Keratinocyte (primary cell): ENCODE measurements around the gene TMOD1. TPM values are rescaled to one million over a fixed set of nuclear protein-coding genes. Genes with fewer than 3 reads are reported as not detected.

Experiments
- DNase-seq: peaks from one replicate; pipeline ENCODE4 v3.0.0-alpha.2; 2011; ENCODE audit warnings: low read depth, missing footprints, low spot score
- FAIRE-seq: peaks from 2 replicates; lab custom pipeline; 2011; peaks lifted over from hg19 to GRCh38; lab: Jason Lieb, UNC
- H2AFZ ChIP-seq: 2 replicates; pipeline ENCODE4 v1.6.0; 2012; ENCODE audit warnings: low read length, control low read depth, inconsistent platforms; ENCODE audit not compliant: control insufficient read depth
- H3K27ac ChIP-seq: 2 replicates; pipeline ENCODE4 v1.5.1; 2011; ENCODE audit warnings: low read length; ENCODE audit not compliant: control insufficient read depth, insufficient read depth
- H3K27me3 ChIP-seq: 3 replicates; pipeline ENCODE4 v1.6.0; 2011; ENCODE audit warnings: low read length; ENCODE audit not compliant: control insufficient read depth, insufficient read depth; ENCODE audit errors: extremely low read depth
- H3K36me3 ChIP-seq, 2 experiments: 2 replicates in 1 of 2; 3 replicates in 1 of 2; pipeline ENCODE4 v1.5.1; 2011; ENCODE audit warnings: low read length in 2 of 2, mild to moderate bottlenecking in 1 of 2; ENCODE audit not compliant: control insufficient read depth in 2 of 2, insufficient read depth in 2 of 2; ENCODE audit errors: extremely low read depth in 1 of 2
- H3K4me1 ChIP-seq: 3 replicates; pipeline ENCODE4 v1.5.1; 2011; ENCODE audit warnings: low read length; ENCODE audit not compliant: control insufficient read depth, insufficient read depth; ENCODE audit errors: extremely low read depth
- H3K4me2 ChIP-seq: 3 replicates; pipeline ENCODE4 v1.6.0; 2011; ENCODE audit warnings: low read depth, low read length; ENCODE audit not compliant: control insufficient read depth, insufficient read depth; ENCODE audit errors: extremely low read depth
- H3K4me3 ChIP-seq, 3 experiments: fragments of 200-600 bp in 1 of 3; sonication (generic) in 1 of 3; 2 replicates in 2 of 3; 3 replicates in 1 of 3; pipeline ENCODE4 v1.5.1; 2011 to 2016; ENCODE audit warnings: low read length in 3 of 3, mild to moderate bottlenecking in 3 of 3, control low read depth in 2 of 3, inconsistent platforms in 1 of 3, low read depth in 1 of 3, mixed read lengths in 1 of 3, mixed run types in 1 of 3, moderate library complexity in 1 of 3; ENCODE audit not compliant: control insufficient read depth in 2 of 3, insufficient read depth in 2 of 3; ENCODE audit errors: extremely low read depth in 1 of 3
- H3K79me2 ChIP-seq: 2 replicates; pipeline ENCODE4 v1.6.0; 2012; ENCODE audit warnings: low read length; ENCODE audit not compliant: control insufficient read depth, insufficient read depth
- H3K9ac ChIP-seq: 3 replicates; pipeline ENCODE4 v1.6.0; 2011; ENCODE audit warnings: low read length; ENCODE audit not compliant: control insufficient read depth, insufficient read depth; ENCODE audit errors: extremely low read depth
- H3K9me1 ChIP-seq: 3 replicates; pipeline ENCODE4 v1.6.0; 2011; ENCODE audit warnings: low read length; ENCODE audit not compliant: control insufficient read depth, insufficient read depth; ENCODE audit errors: extremely low read depth
- H3K9me3 ChIP-seq: 2 replicates; pipeline ENCODE4 v1.5.1; 2012; ENCODE audit warnings: low read depth, low read length; ENCODE audit not compliant: control insufficient read depth
- H4K20me1 ChIP-seq: 3 replicates; pipeline ENCODE4 v1.6.0; 2011; ENCODE audit warnings: low read length; ENCODE audit not compliant: control insufficient read depth, insufficient read depth; ENCODE audit errors: extremely low read depth
- CTCF ChIP-seq, 3 experiments: IDR thresholded peaks in 1 of 3; conservative IDR thresholded peaks in 1 of 3; optimal IDR thresholded peaks in 1 of 3; 2 replicates in 2 of 3; 3 replicates in 1 of 3; pipeline versions ENCODE3 to v1.5.1; 2011; ENCODE audit warnings: low read length in 3 of 3, mild to moderate bottlenecking in 3 of 3, moderate library complexity in 2 of 3, control low read depth in 1 of 3, inconsistent platforms in 1 of 3; ENCODE audit not compliant: insufficient read depth in 2 of 3; ENCODE audit errors: extremely low read depth in 1 of 3
- EZH2 ChIP-seq: IDR thresholded peaks from one replicate; pipeline ENCODE4 v1.6.1; 2012; ENCODE audit warnings: inconsistent platforms, mild to moderate bottlenecking, low read length, moderate library complexity
- dilution Hi-C: fragments of 300-500 bp; cut with MboI; formaldehyde crosslinking; loops from one replicate; pipeline ENCODE4 v1.7.0; 2020; ENCODE audit warnings: low sequenced_read_pairs; ENCODE audit not compliant: extremely low pct_ligation_motif_present
- polyA plus RNA-seq, 5 experiments: library from polyadenylated mRNA; depleted of rRNA in 3 of 5; stranded (reverse) in 3 of 5; stranded (forward) in 1 of 5; unstranded in 1 of 5; fragments of >200 nt; gene quantifications; 1 replicate in 1 of 5; 2 replicates in 3 of 5; 3 replicates in 1 of 5; pipeline versions ENCODE4 v1.2.1 to v1.2.3, GENCODE V29; 2011 to 2012; ENCODE audit warnings: missing spikeins in 2 of 5, low read depth in 1 of 5, low replicate concordance in 1 of 5

Gene TMOD1
- polyA plus RNA-seq, 1 donor (not counting 4 experiments of a cell fraction or from before 2014, with no cell fraction given), result not detected

GRCh38 chr9:97570899-97571298 is 69.4 kb downstream of the TMOD1 start:
- dilution Hi-C loops, result no loop called here
- Histone ChIP-seq H3K27me3 (no peaks in the 10 kb centered on the region), H3K9ac (no peak overlapping the region), H3K4me2 (no peak overlapping the region), H3K4me1 (no peaks in the 10 kb centered on the region), H3K27ac (no peak overlapping the region), H3K4me3 (no peak overlapping the region), H3K79me2 (no peaks in the 10 kb centered on the region), H3K9me1 (no peaks in the 10 kb centered on the region), H4K20me1 (no peaks in the 10 kb centered on the region), H3K36me3 (no peaks in the 10 kb centered on the region), H2AFZ (no peak overlapping the region), H3K9me3 (no peaks in the 10 kb centered on the region)
- TF ChIP-seq EZH2, result no peak
- TF ChIP-seq CTCF (optimal IDR thresholded peaks at IDR 0.05 in 1 of 3, IDR thresholded peaks at IDR 0.05 in 1 of 3, conservative IDR thresholded peaks at IDR 0.05 in 1 of 3; ENCODE audit: extremely low read depth in 1 of 3, insufficient read depth in 2 of 3, low read length in 3 of 3), result no peak
- no peak for FAIRE-seq
- no peak for DNase-seq

GRCh38 chr9:97571664-97572063 is 70.2 kb downstream of the TMOD1 start:
- no peak for FAIRE-seq
- Histone ChIP-seq H4K20me1 (no peaks in the 10 kb centered on the region), H3K27ac (no peak overlapping the region), H3K4me2 (no peak overlapping the region), H3K9ac (no peak overlapping the region), H2AFZ (no peak overlapping the region), H3K9me3 (no peaks in the 10 kb centered on the region), H3K27me3 (no peaks in the 10 kb centered on the region), H3K36me3 (no peaks in the 10 kb centered on the region), H3K79me2 (no peaks in the 10 kb centered on the region), H3K4me1 (no peaks in the 10 kb centered on the region), H3K4me3 (no peak overlapping the region), H3K9me1 (no peaks in the 10 kb centered on the region)
- TF ChIP-seq EZH2 (no peak), CTCF (optimal IDR thresholded peaks at IDR 0.05 in 1 of 3, IDR thresholded peaks at IDR 0.05 in 1 of 3, conservative IDR thresholded peaks at IDR 0.05 in 1 of 3; ENCODE audit: extremely low read depth in 1 of 3, insufficient read depth in 2 of 3, low read length in 3 of 3) (no peak)
- no peak for DNase-seq
- dilution Hi-C loops, result no loop called here
